Lower leg skin (tissue), 3 donors: ENCODE measurements around the gene INO80D.

Experiments
- CTCF ChIP-seq, 3 donors: fragments of 450-650 bp; IDR thresholded peaks; one replicate each; pipeline ENCODE4 v1.5.1; 2016; ENCODE audit warnings: antibody characterized with exemption in 3 of 3, mild to moderate bottlenecking in 3 of 3, moderate library complexity in 2 of 3
- POLR2A ChIP-seq, 2 donors: fragments of 450-650 bp; IDR thresholded peaks; one replicate each; pipeline ENCODE4 v1.6.1; 2016 to 2017; ENCODE audit warnings: antibody characterized with exemption in 2 of 2, mild to moderate bottlenecking in 1 of 2, moderate library complexity in 1 of 2

- no peak for TF ChIP-seq CTCF (IDR thresholded peaks at IDR 0.05)
- no peak for TF ChIP-seq POLR2A (IDR thresholded peaks at IDR 0.05)
These were observed 29.7 kb downstream of the INO80D start for GRCh38 chr2:206056286-206056685.
